ENCODE data around the gene NEO1.

Gene NEO1

GRCh38 chr15:73054417-73054953 is 2.2 kb downstream of the NEO1 start:
- no peak for TF ChIP-seq CTCF (IDR thresholded peaks at IDR 0.05)
- TF ChIP-seq ZFX (IDR thresholded peaks at IDR 0.05; ENCODE audit: borderline replicate concordance), result no peak

GRCh38 chr15:73056460-73056859 is 4.2 kb downstream of the NEO1 start:
- H3K27ac ChIP-seq, result no peak overlapping the region
- TF ChIP-seq CTCF (IDR thresholded peaks at IDR 0.05) (no peak), ZFX (IDR thresholded peaks at IDR 0.05; ENCODE audit: borderline replicate concordance) (no peak)

More at GRCh38 chr15:73054417-73054953, 2.2 kb downstream of the NEO1 start:
- H3K27ac ChIP-seq, result no peak overlapping the region

DNA sequence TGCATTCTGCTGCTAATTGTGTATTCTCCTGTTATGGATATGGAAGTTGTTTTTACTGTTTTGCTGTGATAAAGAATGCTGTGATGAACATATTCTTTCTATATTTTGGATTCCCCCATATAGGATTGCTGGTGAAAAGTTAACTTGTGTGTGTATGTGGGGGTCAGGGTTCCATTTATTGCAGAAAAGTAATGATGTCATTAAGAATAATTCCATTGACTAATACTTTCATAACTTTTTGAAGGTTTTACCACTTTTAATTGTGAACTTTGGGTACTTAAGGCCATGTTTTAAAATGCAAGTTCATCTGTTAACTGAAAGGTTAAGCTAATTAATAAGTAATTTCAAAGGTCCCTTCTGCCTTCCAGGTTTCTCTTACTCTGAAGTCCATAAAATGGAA is 6.2 kb downstream of the NEO1 start:
- H3K27ac ChIP-seq, result no peak overlapping the region
- TF ChIP-seq CTCF (IDR thresholded peaks at IDR 0.05) (no peak), ZFX (IDR thresholded peaks at IDR 0.05; ENCODE audit: borderline replicate concordance) (no peak)

- H3K27ac ChIP-seq, result no peak overlapping the region
- TF ChIP-seq ZFX (IDR thresholded peaks at IDR 0.05; ENCODE audit: borderline replicate concordance) (no peak), CTCF (IDR thresholded peaks at IDR 0.05) (no peak)
Observed at GRCh38 chr15:73065114-73065513, 12.9 kb downstream of the NEO1 start.

DNA sequence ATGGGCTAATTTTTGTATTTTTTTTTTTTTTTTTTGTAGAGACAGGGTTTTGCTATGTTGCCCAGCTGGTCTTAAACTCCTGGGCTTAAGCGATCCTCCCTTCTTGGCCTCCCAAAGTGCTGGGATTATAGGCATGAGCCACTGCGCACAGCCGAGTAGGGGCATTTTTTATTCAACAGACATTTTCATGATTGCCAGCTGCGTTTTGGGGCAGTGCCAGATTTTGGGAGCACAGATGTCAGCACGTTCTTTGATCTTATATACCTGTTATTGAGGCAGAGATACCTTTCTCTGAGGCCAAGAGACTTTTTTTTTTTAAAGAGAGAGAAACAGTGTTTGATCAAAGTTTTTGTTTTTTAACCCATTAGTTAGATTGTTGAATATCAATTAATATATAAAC is 16.8 kb downstream of the NEO1 start:
- TF ChIP-seq CTCF (IDR thresholded peaks at IDR 0.05) (no peak), ZFX (IDR thresholded peaks at IDR 0.05; ENCODE audit: borderline replicate concordance) (no peak)
- no peak overlapping the region for H3K27ac ChIP-seq

GRCh38 chr15:73072894-73073293 is 20.6 kb downstream of the NEO1 start:
- H3K27ac ChIP-seq, result no peak overlapping the region
- TF ChIP-seq CTCF (IDR thresholded peaks at IDR 0.05) (no peak), ZFX (IDR thresholded peaks at IDR 0.05; ENCODE audit: borderline replicate concordance) (no peak)

GRCh38 chr15:73074241-73074640 is 22.0 kb downstream of the NEO1 start:
- H3K27ac ChIP-seq, result no peak overlapping the region
- no peak for TF ChIP-seq ZFX (IDR thresholded peaks at IDR 0.05; ENCODE audit: borderline replicate concordance)
- TF ChIP-seq CTCF (IDR thresholded peaks at IDR 0.05), result no peak
